HCT116 (cell line): ENCODE measurements around the gene CD40.

Experiments
- POLR2A ChIP-seq: IDR thresholded peaks from 2 replicates; pipeline ENCODE4 v1.7.0; 2011; ENCODE audit warnings: borderline replicate concordance; ENCODE audit not compliant: insufficient read depth, insufficient read length; ENCODE audit errors: extremely low read depth
- TF ChIP-seq, protein P1 (sequence below), 3 experiments: fragments of 200-600 bp in 1 of 3; sonication (generic) in 1 of 3; IDR thresholded peaks in 2 of 3; conservative IDR thresholded peaks in 1 of 3; 2 replicates each; pipeline ENCODE4 v1.5.1; 2012 to 2017; ENCODE audit warnings: low read depth in 2 of 3, low read length in 2 of 3, antibody characterized with exemption in 1 of 3, borderline replicate concordance in 1 of 3, control low read depth in 1 of 3, mild to moderate bottlenecking in 1 of 3, mixed read lengths in 1 of 3, mixed run types in 1 of 3, moderate library complexity in 1 of 3; ENCODE audit not compliant: insufficient read depth in 1 of 3

DNA sequence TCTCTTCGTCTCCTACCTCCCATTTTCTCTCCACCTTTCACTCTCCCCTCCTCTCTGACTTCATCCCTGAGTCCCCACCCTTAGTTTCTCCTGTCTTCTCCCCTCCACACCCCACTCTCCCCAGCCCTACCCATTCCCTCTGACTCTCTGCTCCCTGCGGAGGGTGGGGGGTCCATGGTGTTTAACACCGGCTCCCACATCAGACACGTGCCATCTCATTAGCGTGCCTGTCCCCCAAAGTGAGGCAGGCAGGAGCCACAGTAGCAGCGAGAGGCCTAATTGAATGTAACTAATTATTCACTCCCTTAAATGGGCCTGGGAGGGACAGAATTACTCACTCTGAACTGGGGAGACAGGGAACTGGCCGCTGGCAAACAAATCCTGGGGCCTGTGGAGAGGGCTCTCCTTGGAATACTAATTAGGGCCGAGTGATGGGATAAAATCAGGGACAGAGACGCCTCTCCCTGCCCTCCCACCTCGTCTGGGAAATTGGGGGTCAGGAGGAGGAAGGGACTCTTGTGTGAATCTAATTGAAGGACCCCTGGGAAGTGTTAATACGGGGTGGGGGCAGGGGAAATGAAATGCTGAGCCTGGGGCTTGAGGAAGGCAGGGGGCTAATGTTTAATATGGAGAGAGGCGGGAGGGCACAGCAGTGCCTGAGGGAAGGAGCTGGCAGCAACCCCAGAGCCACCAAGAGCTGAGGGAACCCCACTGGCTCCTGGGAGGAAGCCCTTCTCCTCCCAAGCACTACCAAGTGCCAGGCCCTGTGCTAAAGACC, 17.9 kb downstream of the CD40 start:
- no peak for TF ChIP-seq POLR2A
- TF ChIP-seq, protein P1, sequence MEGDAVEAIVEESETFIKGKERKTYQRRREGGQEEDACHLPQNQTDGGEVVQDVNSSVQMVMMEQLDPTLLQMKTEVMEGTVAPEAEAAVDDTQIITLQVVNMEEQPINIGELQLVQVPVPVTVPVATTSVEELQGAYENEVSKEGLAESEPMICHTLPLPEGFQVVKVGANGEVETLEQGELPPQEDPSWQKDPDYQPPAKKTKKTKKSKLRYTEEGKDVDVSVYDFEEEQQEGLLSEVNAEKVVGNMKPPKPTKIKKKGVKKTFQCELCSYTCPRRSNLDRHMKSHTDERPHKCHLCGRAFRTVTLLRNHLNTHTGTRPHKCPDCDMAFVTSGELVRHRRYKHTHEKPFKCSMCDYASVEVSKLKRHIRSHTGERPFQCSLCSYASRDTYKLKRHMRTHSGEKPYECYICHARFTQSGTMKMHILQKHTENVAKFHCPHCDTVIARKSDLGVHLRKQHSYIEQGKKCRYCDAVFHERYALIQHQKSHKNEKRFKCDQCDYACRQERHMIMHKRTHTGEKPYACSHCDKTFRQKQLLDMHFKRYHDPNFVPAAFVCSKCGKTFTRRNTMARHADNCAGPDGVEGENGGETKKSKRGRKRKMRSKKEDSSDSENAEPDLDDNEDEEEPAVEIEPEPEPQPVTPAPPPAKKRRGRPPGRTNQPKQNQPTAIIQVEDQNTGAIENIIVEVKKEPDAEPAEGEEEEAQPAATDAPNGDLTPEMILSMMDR (IDR thresholded peaks at IDR 0.05 in 2 of 3, conservative IDR thresholded peaks at IDR 0.05 in 1 of 3; ENCODE audit: borderline replicate concordance in 1 of 3, insufficient read depth in 1 of 3, low read depth in 2 of 3, low read length in 2 of 3): no peak
